Sigmoid colon (tissue), 7 donors: ENCODE results near the gene PRAC1. TPM values are rescaled to one million over a fixed set of nuclear protein-coding genes. Genes with fewer than 3 reads are reported as not detected.

ENCODE experiments used
- DNase-seq: peaks from one replicate; pipeline ENCODE4 v3.0.0-alpha.2; 2019
- H3K27ac ChIP-seq, 4 donors: fragments of 200-600 bp; sonication (generic); one replicate each; pipeline ENCODE4 v1.5.1; 2016 to 2019; ENCODE audit warnings: mild to moderate bottlenecking in 1 of 4
- H3K27me3 ChIP-seq, 3 donors: fragments of 200-600 bp; sonication (generic); one replicate each; pipeline ENCODE4 v1.5.1; 2019; ENCODE audit warnings: mild to moderate bottlenecking in 1 of 3
- H3K36me3 ChIP-seq, 4 donors: fragments of 200-600 bp; sonication (generic); one replicate each; pipeline ENCODE4 v1.5.1; 2016 to 2019
- H3K4me1 ChIP-seq, 4 donors: fragments of 200-600 bp; sonication (generic); one replicate each; pipeline ENCODE4 v1.5.1; 2017 to 2019
- H3K4me3 ChIP-seq, 4 donors: fragments of 200-600 bp; sonication (generic); one replicate each; pipeline ENCODE4 v1.5.1; 2017 to 2019; ENCODE audit warnings: mild to moderate bottlenecking in 2 of 4, moderate library complexity in 1 of 4
- H3K9me3 ChIP-seq, 4 donors: fragments of 200-600 bp in 3 of 4; sonication (generic) in 3 of 4; one replicate each; pipeline versions ENCODE4 v1.5.1 to v1.6.1; 2013 to 2019
- EP300 ChIP-seq, 4 donors: sonication (generic); formaldehyde crosslinking; IDR thresholded peaks; one replicate each; pipeline ENCODE4 v1.6.1; 2017; ENCODE audit warnings: antibody characterized with exemption in 4 of 4
- POLR2A ChIP-seq, 2 donors: fragments of 450-650 bp; IDR thresholded peaks; one replicate each; pipeline ENCODE4 v1.6.1; 2016; ENCODE audit warnings: antibody characterized with exemption in 2 of 2, mild to moderate bottlenecking in 2 of 2, moderate library complexity in 2 of 2
- POLR2AphosphoS5 ChIP-seq, 4 donors: sonication (generic); formaldehyde crosslinking; IDR thresholded peaks; one replicate each; pipeline ENCODE4 v1.6.1; 2017; ENCODE audit warnings: antibody characterized with exemption in 4 of 4
- WGBS, 2 donors: extraction: QIAGEN DNeasy Blood & Tissue Kit; methylation state at CpG; one replicate each; pipeline ENCODE4 v1.1.7; 2013; 5-methylcytosine and 5-hydroxymethylcytosine counted together
- intact Hi-C: fragments of 100-400 bp; cut with DNase I; formaldehyde crosslinking; loops from one replicate; pipeline ENCODE4 v1.15.1; 2023
- polyA plus RNA-seq, 3 donors: library from polyadenylated mRNA; stranded (reverse); fragments of 200-250 nt; gene quantifications; one replicate each; pipeline ENCODE4 v1.2.3, GENCODE V29; 2013
- total RNA-seq, 4 donors: library from RNA; depleted of rRNA; stranded (reverse); fragments of >200 nt; gene quantifications; one replicate each; pipeline ENCODE4 v1.1.0, GENCODE V29; 2016
- TF ChIP-seq, protein P1 (sequence below), 4 experiments: fragments of 450-650 bp in 3 of 4; fragments of 200-600 bp in 1 of 4; IDR thresholded peaks; one replicate each; pipeline ENCODE4 v1.5.1; 2016 to 2019; ENCODE audit warnings: antibody characterized with exemption in 4 of 4, mild to moderate bottlenecking in 3 of 4, moderate library complexity in 2 of 4
- donor health status: healthy with polysubstance abuse.
- donor health status: Bipolar disorder and iron deficiency.
- donor health status: healthy.

The PRAC1 gene
- total and polyA plus RNA-seq, 7 donors, result 9.1 to 572 (median 388) TPM; not detected in 2

GRCh38 chr17:48737330-48738043, 15.2 kb upstream of the PRAC1 start:
- Histone ChIP-seq H3K27ac (no peak overlapping the region), H3K27me3 (peaks cover 78 to 100% (median 96%) of the 10 kb centered on the region in 3 donors), H3K9me3 (no peaks in the 10 kb centered on the region), H3K36me3 (no peaks in the 10 kb centered on the region), H3K4me3 (no peak overlapping the region), H3K4me1 (peaks cover 0 to 10% (median 7%) of the 10 kb centered on the region in 4 donors)
- intact Hi-C loops, result no loop called here
- peak; percentile 28 for DNase-seq
- 68 to 85% methylated on average over 4 of the region's 4 CpGs for WGBS, 2 donors
- TF ChIP-seq EP300 (IDR thresholded peaks at IDR 0.05), result no peak
- TF ChIP-seq, protein P1, sequence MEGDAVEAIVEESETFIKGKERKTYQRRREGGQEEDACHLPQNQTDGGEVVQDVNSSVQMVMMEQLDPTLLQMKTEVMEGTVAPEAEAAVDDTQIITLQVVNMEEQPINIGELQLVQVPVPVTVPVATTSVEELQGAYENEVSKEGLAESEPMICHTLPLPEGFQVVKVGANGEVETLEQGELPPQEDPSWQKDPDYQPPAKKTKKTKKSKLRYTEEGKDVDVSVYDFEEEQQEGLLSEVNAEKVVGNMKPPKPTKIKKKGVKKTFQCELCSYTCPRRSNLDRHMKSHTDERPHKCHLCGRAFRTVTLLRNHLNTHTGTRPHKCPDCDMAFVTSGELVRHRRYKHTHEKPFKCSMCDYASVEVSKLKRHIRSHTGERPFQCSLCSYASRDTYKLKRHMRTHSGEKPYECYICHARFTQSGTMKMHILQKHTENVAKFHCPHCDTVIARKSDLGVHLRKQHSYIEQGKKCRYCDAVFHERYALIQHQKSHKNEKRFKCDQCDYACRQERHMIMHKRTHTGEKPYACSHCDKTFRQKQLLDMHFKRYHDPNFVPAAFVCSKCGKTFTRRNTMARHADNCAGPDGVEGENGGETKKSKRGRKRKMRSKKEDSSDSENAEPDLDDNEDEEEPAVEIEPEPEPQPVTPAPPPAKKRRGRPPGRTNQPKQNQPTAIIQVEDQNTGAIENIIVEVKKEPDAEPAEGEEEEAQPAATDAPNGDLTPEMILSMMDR (IDR thresholded peaks at IDR 0.05), result no peak
- TF ChIP-seq POLR2AphosphoS5 (IDR thresholded peaks at IDR 0.05), result no peak
- TF ChIP-seq POLR2A (IDR thresholded peaks at IDR 0.05), result no peak

- WGBS, 2 donors, result 26 to 63% methylated on average over 7 of the region's 7 CpGs
- TF ChIP-seq EP300 (IDR thresholded peaks at IDR 0.05), result no peak
- TF ChIP-seq, protein P1 (IDR thresholded peaks at IDR 0.05), result no peak
- TF ChIP-seq POLR2AphosphoS5 (IDR thresholded peaks at IDR 0.05), result no peak
- TF ChIP-seq POLR2A (IDR thresholded peaks at IDR 0.05), result no peak
- Histone ChIP-seq H3K36me3 (no peaks in the 10 kb centered on the region), H3K4me1 (peaks cover 0 to 10% (median 7%) of the 10 kb centered on the region in 4 donors), H3K27ac (no peak overlapping the region), H3K9me3 (no peaks in the 10 kb centered on the region), H3K4me3 (no peak overlapping the region), H3K27me3 (peaks cover 64 to 100% (median 96%) of the 10 kb centered on the region in 3 donors)
- intact Hi-C loops, result no loop called here
- DNase-seq, result peak; percentile 17
Observed at GRCh38 chr17:48735062-48735351, 12.7 kb upstream of the PRAC1 start.

DNA sequence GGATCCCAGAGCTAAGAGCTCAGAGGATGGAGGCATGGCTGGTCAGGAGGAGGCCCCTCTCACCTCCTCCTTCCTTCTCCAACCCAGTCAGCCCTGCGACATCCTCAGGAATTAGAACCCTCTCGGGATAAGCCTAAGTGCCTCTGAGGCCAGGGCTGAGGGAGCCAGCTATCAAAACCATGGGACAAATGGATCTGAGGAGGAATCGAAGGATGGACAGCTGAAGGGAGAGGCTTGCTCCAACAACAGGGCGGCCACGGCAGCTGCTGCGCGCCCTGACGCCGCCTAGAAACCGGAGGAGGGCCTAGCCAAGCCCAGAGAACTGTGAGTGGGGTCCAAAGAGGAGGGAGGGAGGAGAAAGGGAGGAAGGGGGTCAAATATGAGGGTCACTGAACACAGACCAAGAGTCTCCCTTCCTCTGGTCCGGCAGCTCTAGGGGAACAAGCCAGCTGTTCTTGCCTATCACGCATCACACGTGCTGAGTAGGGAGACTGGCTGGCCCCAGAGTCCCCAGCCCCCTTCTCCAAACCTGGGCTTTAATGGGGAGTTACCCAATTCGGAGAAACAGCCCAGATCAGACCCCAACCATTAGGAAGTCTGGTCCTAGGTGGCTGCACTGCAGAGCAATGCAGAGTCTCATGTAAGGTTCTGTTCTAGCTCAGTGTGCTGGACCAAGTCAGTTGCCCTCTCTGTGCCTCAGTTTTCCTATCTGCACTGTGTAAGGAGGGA, 12.2 kb upstream of the PRAC1 start:
- peak; percentile 46 for DNase-seq
- WGBS, 2 donors, result 33 to 74% methylated on average over 14 of the region's 14 CpGs
- Histone ChIP-seq H3K36me3 (no peaks in the 10 kb centered on the region), H3K27me3 (peaks cover 66 to 100% (median 96%) of the 10 kb centered on the region in 3 donors), H3K27ac (no peak overlapping the region), H3K9me3 (no peaks in the 10 kb centered on the region), H3K4me3 (no peak overlapping the region), H3K4me1 (peaks cover 0 to 11% (median 8%) of the 10 kb centered on the region in 4 donors)
- no peak for TF ChIP-seq POLR2AphosphoS5 (IDR thresholded peaks at IDR 0.05)
- TF ChIP-seq EP300 (IDR thresholded peaks at IDR 0.05), result no peak
- TF ChIP-seq, protein P1 (IDR thresholded peaks at IDR 0.05), result no peak
- TF ChIP-seq POLR2A (IDR thresholded peaks at IDR 0.05), result no peak
- intact Hi-C loops, result no loop called here

DNA sequence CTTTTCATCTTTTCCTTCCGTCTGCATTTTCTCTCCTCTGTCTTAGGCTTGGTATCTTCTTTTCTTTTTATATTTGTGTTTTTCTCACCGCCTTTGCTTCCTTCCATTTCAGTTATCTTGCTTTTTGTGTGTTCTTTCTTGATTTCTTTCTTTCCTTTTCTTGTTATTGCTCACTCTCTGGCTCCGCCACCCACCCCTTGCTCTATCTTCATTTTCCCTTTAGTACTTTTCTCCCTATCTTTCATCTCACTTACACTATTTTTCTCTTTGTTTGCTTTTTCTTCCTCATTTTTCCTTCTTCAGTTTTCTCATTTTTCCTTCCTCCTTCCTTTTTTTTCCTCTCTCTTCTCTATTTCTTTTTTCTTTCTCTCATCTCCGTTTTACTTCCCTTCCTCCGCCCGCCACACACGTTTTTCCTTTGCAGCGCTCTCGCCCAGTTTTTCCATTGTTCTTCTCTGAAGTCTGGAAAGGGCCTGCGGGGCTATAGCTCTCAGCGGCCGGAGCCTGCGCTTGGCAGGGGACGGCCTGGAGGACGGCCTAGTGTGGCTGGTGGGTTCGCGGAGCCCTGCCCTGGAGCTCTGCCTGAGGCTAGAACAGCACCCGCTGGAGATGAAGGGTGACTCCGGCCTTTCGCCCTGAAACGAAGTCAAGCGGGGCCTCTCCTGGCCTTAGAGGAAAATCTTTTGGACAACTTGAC, 11.5 kb upstream of the PRAC1 start:
- 29 to 78% methylated on average over 22 of the region's 22 CpGs for WGBS, 2 donors
- H3K27ac ChIP-seq, result no peak overlapping the region
- no peak for DNase-seq
- no peaks in the 10 kb centered on the region for H3K36me3 ChIP-seq
- H3K4me3 ChIP-seq, result no peak overlapping the region
- no peaks in the 10 kb centered on the region for H3K9me3 ChIP-seq
- TF ChIP-seq POLR2AphosphoS5 (IDR thresholded peaks at IDR 0.05) (no peak), POLR2A (IDR thresholded peaks at IDR 0.05) (no peak), EP300 (IDR thresholded peaks at IDR 0.05) (no peak)
- TF ChIP-seq, protein P1 (IDR thresholded peaks at IDR 0.05), result no peak
- peaks cover 0 to 18% (median 15%) of the 10 kb centered on the region in 4 donors for H3K4me1 ChIP-seq
- H3K27me3 ChIP-seq, result peaks cover 66 to 100% (median 96%) of the 10 kb centered on the region in 3 donors
- intact Hi-C loops, result no loop called here
